Measurements from ENCODE around the gene PPARG.

PPARG gene

GRCh38 chr3:12342151-12342550, 53.3 kb downstream of the PPARG start:
- DNase-seq (ENCODE audit: low read depth in 2 of 2, low spot score in 1 of 2), result no peak

- DNase-seq (ENCODE audit: low read depth in 2 of 2, low spot score in 1 of 2), result no peak
Observed at GRCh38 chr3:12343047-12343501, 54.2 kb downstream of the PPARG start.

- DNase-seq (ENCODE audit: low read depth in 2 of 2, low spot score in 1 of 2), result no peak
Observed at GRCh38 chr3:12345141-12345561, 56.3 kb downstream of the PPARG start.

GRCh38 chr3:12345584-12346494, 57.0 kb downstream of the PPARG start:
- DNase-seq (ENCODE audit: low read depth in 2 of 2, low spot score in 1 of 2), result no peak

- DNase-seq (ENCODE audit: low read depth in 2 of 2, low spot score in 1 of 2), result no peak
Observed at GRCh38 chr3:12347301-12347700, 58.4 kb downstream of the PPARG start.

GRCh38 chr3:12349895-12350811, 61.3 kb downstream of the PPARG start:
- DNase-seq (ENCODE audit: low read depth in 2 of 2, low spot score in 1 of 2), result no peak

- no peak for DNase-seq (ENCODE audit: low read depth in 2 of 2, low spot score in 1 of 2)
Observed at GRCh38 chr3:12351145-12351544, 62.3 kb downstream of the PPARG start.

- no peak for DNase-seq (ENCODE audit: low read depth in 2 of 2, low spot score in 1 of 2)
Observed at GRCh38 chr3:12352253-12352652, 63.4 kb downstream of the PPARG start.

- no peak for DNase-seq (ENCODE audit: low read depth in 2 of 2, low spot score in 1 of 2)
Observed at GRCh38 chr3:12352755-12353154, 63.9 kb downstream of the PPARG start.

GRCh38 chr3:12353796-12354525, 65.1 kb downstream of the PPARG start:
- no peak for DNase-seq (ENCODE audit: low read depth in 2 of 2, low spot score in 1 of 2)

- DNase-seq (ENCODE audit: low read depth in 2 of 2, low spot score in 1 of 2), result no peak
Observed at GRCh38 chr3:12356175-12356574, 67.3 kb downstream of the PPARG start.

GRCh38 chr3:12356996-12357395, 68.1 kb downstream of the PPARG start:
- DNase-seq (ENCODE audit: low read depth in 2 of 2, low spot score in 1 of 2), result no peak

GRCh38 chr3:12357456-12357855, 68.6 kb downstream of the PPARG start:
- DNase-seq (ENCODE audit: low read depth in 2 of 2, low spot score in 1 of 2), result no peak

GRCh38 chr3:12363397-12364195, 74.7 kb downstream of the PPARG start:
- no peak for DNase-seq (ENCODE audit: low read depth in 2 of 2, low spot score in 1 of 2)

GRCh38 chr3:12367346-12367745, 78.5 kb downstream of the PPARG start:
- DNase-seq (ENCODE audit: low read depth in 2 of 2, low spot score in 1 of 2), result no peak

- no peak for DNase-seq (ENCODE audit: low read depth in 2 of 2, low spot score in 1 of 2)
Observed at GRCh38 chr3:12369029-12369428, 80.2 kb downstream of the PPARG start.

- DNase-seq (ENCODE audit: low read depth in 2 of 2, low spot score in 1 of 2), result no peak
Observed at GRCh38 chr3:12369598-12369997, 80.7 kb downstream of the PPARG start.

GRCh38 chr3:12370758-12371157, 81.9 kb downstream of the PPARG start:
- no peak for DNase-seq (ENCODE audit: low read depth in 2 of 2, low spot score in 1 of 2)

- DNase-seq (ENCODE audit: low read depth in 2 of 2, low spot score in 1 of 2), result no peak
Observed at GRCh38 chr3:12371525-12372140, 82.8 kb downstream of the PPARG start.

- no peak for DNase-seq (ENCODE audit: low read depth in 2 of 2, low spot score in 1 of 2)
Observed at GRCh38 chr3:12372741-12373280, 83.9 kb downstream of the PPARG start.

All from stimulated activated CD8-positive, alpha-beta memory T cell treated with anti-CD3 and anti-CD28 coated beads, Interleukin-4, amount 100 ng/mL, for 4 hours (primary cell).